ENCODE data around the gene MAP3K6. TPM values are rescaled to one million over a fixed set of nuclear protein-coding genes. Genes with fewer than 3 reads are reported as not detected.
A peak's percentile ranks its signal among the peaks of the same experiment; 100 is the strongest.

Gene MAP3K6
- 10 to 100 TPM; 18.8 to 31.7 TPM for total RNA-seq
- 18.4 TPM for polyA plus RNA-seq (ENCODE audit: insufficient read depth, low read depth, low replicate concordance)
- long read RNA-seq, donor 1, partial matches to known transcripts = 0 of 1 reads
- long read RNA-seq, donor 1, other reads (novel, unspliced or antisense) = 0 of 1 reads
- long read RNA-seq, donor 2, partial matches to known transcripts = 0 of 2 reads
- long read RNA-seq, donor 2, other reads (novel, unspliced or antisense) = 0 of 2 reads

- H3K9me3 ChIP-seq = no peaks in the 10 kb centered on the region
- no peak for TF ChIP-seq CTCF (IDR thresholded peaks at IDR 0.05)
- no peak for TF ChIP-seq POLR2A (IDR thresholded peaks at IDR 0.05)
- H3K27ac ChIP-seq = peak within 1 kb of the TSS; percentile 92 to 98
- peak; percentile 88 for DNase-seq
- 0 to 1% methylated on average over 6 to 65 of the region's 67 CpGs for WGBS, 2 donors
- no peaks in the 10 kb centered on the region for H3K27me3 ChIP-seq
- H3K36me3 ChIP-seq (ENCODE audit: low read depth, missing control alignments) = no peaks in the 10 kb centered on the region
- H3K4me1 ChIP-seq = peaks cover 20% of the 10 kb centered on the region
- intact Hi-C loops (cut with DNase I; ENCODE audit: low total_unique reads) = no loop called here
- peak within 1 kb of the TSS; percentile 68 to 74 for H3K4me3 ChIP-seq
Observed at GRCh38 chr1:27366411-27367159, at the start of gene MAP3K6. MAP3K6 (minus strand) TSS chr1:27366961; CDS start chr1:27366597, 364 bp downstream.

- Histone ChIP-seq H3K9me3 (no peaks in the 10 kb centered on the region), H3K4me1 (peaks cover 19% of the 10 kb centered on the region), H3K27me3 (no peaks in the 10 kb centered on the region), H3K36me3 (ENCODE audit: low read depth, missing control alignments) (no peaks in the 10 kb centered on the region), H3K27ac (no peak overlapping the region), H3K4me3 (no peak overlapping the region)
- intact Hi-C loops (cut with DNase I; ENCODE audit: low total_unique reads) = loop anchor here (10.0 kb wide), 1 partner anchor 91 kb away; no protein-coding TSS in a partner anchor
- TF ChIP-seq POLR2A (IDR thresholded peaks at IDR 0.05) = no peak
- TF ChIP-seq CTCF (IDR thresholded peaks at IDR 0.05) = no peak
- 97 to 100% methylated on average over 1 of the region's 1 CpG for WGBS, 2 donors
- DNase-seq = no peak
Observed at GRCh38 chr1:27414091-27414490, 47.3 kb upstream of the MAP3K6 start.

GRCh38 chr1:27413004-27413403 lies 46.2 kb upstream of the MAP3K6 start:
- Histone ChIP-seq H3K9me3 (no peaks in the 10 kb centered on the region), H3K27ac (no peak overlapping the region), H3K27me3 (no peaks in the 10 kb centered on the region), H3K4me1 (peaks cover 10% of the 10 kb centered on the region), H3K4me3 (no peak overlapping the region), H3K36me3 (ENCODE audit: low read depth, missing control alignments) (no peaks in the 10 kb centered on the region)
- DNase-seq = no peak
- WGBS, 2 donors = 80 to 82% methylated on average over 4 of the region's 4 CpGs
- intact Hi-C loops (cut with DNase I; ENCODE audit: low total_unique reads) = loop anchor here (10.0 kb wide), 1 partner anchor 92 kb away; no protein-coding TSS in a partner anchor
- TF ChIP-seq POLR2A (IDR thresholded peaks at IDR 0.05) = no peak
- no peak for TF ChIP-seq CTCF (IDR thresholded peaks at IDR 0.05)

GRCh38 chr1:27412502-27412901 lies 45.7 kb upstream of the MAP3K6 start:
- intact Hi-C loops (cut with DNase I; ENCODE audit: low total_unique reads) = loop anchor here (10.0 kb wide), 1 partner anchor 92 kb away; no protein-coding TSS in a partner anchor
- H3K36me3 ChIP-seq (ENCODE audit: low read depth, missing control alignments) = no peaks in the 10 kb centered on the region
- peaks cover 5% of the 10 kb centered on the region for H3K4me1 ChIP-seq
- TF ChIP-seq POLR2A (IDR thresholded peaks at IDR 0.05) = no peak
- no peak for TF ChIP-seq CTCF (IDR thresholded peaks at IDR 0.05)
- H3K9me3 ChIP-seq = no peaks in the 10 kb centered on the region
- H3K4me3 ChIP-seq = no peak overlapping the region
- H3K27me3 ChIP-seq = no peaks in the 10 kb centered on the region
- no peak overlapping the region for H3K27ac ChIP-seq
- 95 to 96% methylated on average over 4 of the region's 4 CpGs for WGBS, 2 donors
- no peak for DNase-seq

Measured in testis (tissue), 5 donors.